Spleen (tissue), 11 donors: ENCODE data around the gene DCTN1. TPM values are rescaled to one million over a fixed set of nuclear protein-coding genes. Genes with fewer than 3 reads are reported as not detected.

Experiments used
- DNase-seq: peaks from one replicate; pipeline ENCODE4 v3.0.0-alpha.2; 2020
- H3K27ac ChIP-seq, 8 donors: fragments of 200-600 bp; sonication (generic) in 7 of 8; 1 replicate in 4 of 8; 2 replicates in 4 of 8; pipeline versions ENCODE4 v1.5.0 to v1.8.0; 2016 to 2021; ENCODE audit warnings: inconsistent platforms in 4 of 8, mild to moderate bottlenecking in 4 of 8, moderate library complexity in 1 of 8
- H3K27me3 ChIP-seq, 7 donors: fragments of 200-600 bp; sonication (generic) in 6 of 7; replicated peaks in 1 of 7; 1 replicate in 4 of 7; 2 replicates in 3 of 7; pipeline versions ENCODE4 v1.5.0 to v1.8.0; 2016 to 2021; ENCODE audit warnings: inconsistent platforms in 3 of 7, mild to moderate bottlenecking in 1 of 7
- H3K36me3 ChIP-seq, 6 donors: fragments of 200-600 bp; sonication (generic) in 5 of 6; 1 replicate in 4 of 6; 2 replicates in 2 of 6; pipeline versions ENCODE4 v1.5.0 to v1.8.0; 2016 to 2021; ENCODE audit warnings: inconsistent platforms in 2 of 6
- H3K4me1 ChIP-seq, 6 donors: fragments of 200-600 bp; sonication (generic) in 5 of 6; 1 replicate in 3 of 6; 2 replicates in 3 of 6; pipeline versions ENCODE4 v1.5.0 to v1.8.0; 2016 to 2021; ENCODE audit warnings: inconsistent platforms in 3 of 6
- H3K4me3 ChIP-seq, 8 donors: fragments of 200-600 bp; sonication (generic) in 7 of 8; 1 replicate in 4 of 8; 2 replicates in 4 of 8; pipeline versions ENCODE4 v1.5.0 to v1.8.0; 2016 to 2021; ENCODE audit warnings: inconsistent platforms in 4 of 8, mild to moderate bottlenecking in 4 of 8, moderate library complexity in 2 of 8
- H3K9me3 ChIP-seq, 8 donors: fragments of 200-600 bp; sonication (generic) in 7 of 8; 1 replicate in 4 of 8; 2 replicates in 4 of 8; pipeline versions ENCODE4 v1.5.0 to v1.8.0; 2016 to 2021; ENCODE audit warnings: inconsistent platforms in 4 of 8
- POLR2A ChIP-seq, 3 donors: fragments of 450-650 bp; IDR thresholded peaks; one replicate each; pipeline ENCODE4 v1.5.1; 2017; ENCODE audit warnings: antibody characterized with exemption in 3 of 3, mild to moderate bottlenecking in 1 of 3
- POLR2AphosphoS5 ChIP-seq, 3 donors: sonication (generic); formaldehyde crosslinking; IDR thresholded peaks; one replicate each; pipeline ENCODE4 v1.5.1; 2017; ENCODE audit warnings: antibody characterized with exemption in 3 of 3
- WGBS, 5 donors: extraction: QIAGEN DNeasy Blood & Tissue Kit in 3 of 5; methylation state at CpG; one replicate each; pipeline versions ENCODE4 v1.1.5 to v1.1.7; 2013 to 2018; 5-methylcytosine and 5-hydroxymethylcytosine counted together
- intact Hi-C: fragments of 100-400 bp; cut with DNase I; formaldehyde crosslinking; loops from one replicate; pipeline ENCODE4 v1.15.0; 2023; ENCODE audit warnings: low total_unique reads
- polyA plus RNA-seq, 3 donors: library from polyadenylated mRNA; stranded (reverse); fragments of 200-250 nt; gene quantifications; one replicate each; pipeline ENCODE4 v1.2.1, GENCODE V29; 2013
- total RNA-seq, 7 donors: library from RNA; depleted of rRNA in 3 of 7; stranded (reverse); fragments of >200 nt in 3 of 7; fragmentation: NEBNext Ultra II Directional in 4 of 7; extraction: Animal tissue kit (Norgen Biotek cat#: 25700) in 4 of 7; gene quantifications; one replicate each; pipeline versions ENCODE4 v1.1.0 to v1.2.1, GENCODE V29; 2016 to 2021
- TF ChIP-seq, protein P1 (sequence below), 11 experiments: fragments of 200-600 bp in 7 of 11; fragments of 450-650 bp in 4 of 11; sonication (generic) in 4 of 11; IDR thresholded peaks in 8 of 11; conservative IDR thresholded peaks in 3 of 11; 1 replicate in 7 of 11; 2 replicates in 4 of 11; pipeline versions ENCODE4 v1.4.0 to v1.8.0; 2016 to 2021; ENCODE audit warnings: antibody characterized with exemption in 11 of 11, inconsistent platforms in 4 of 11, mild to moderate bottlenecking in 1 of 11
- donor health status: healthy with polysubstance abuse.
- donor health status: DM: no; HTN: no; CAD: no; lungs with moderate emphysema.
- donor health status: DM: no; HTN: no; CAD: no.
- donor health status: Bipolar disorder and iron deficiency.
- donor health status: healthy.
- donor health status: DM: no; HTN: no; CAD: no.
- donor health status: DM: yes; HTN: yes; CAD: no.

Gene DCTN1
- total and polyA plus RNA-seq, 10 donors: 47.8 to 113 (median 95.1) TPM

- H3K36me3 ChIP-seq: no peaks in the 10 kb centered on the region
- no peak overlapping the region for H3K4me3 ChIP-seq
- peaks cover 10 to 74% (median 55%) of the 10 kb centered on the region in 6 donors for H3K4me1 ChIP-seq
- H3K27me3 ChIP-seq: peaks cover 0 to 21% (median 0%) of the 10 kb centered on the region in 7 donors
- intact Hi-C loops: no loop called here
- no peak for DNase-seq
- TF ChIP-seq POLR2AphosphoS5 (IDR thresholded peaks at IDR 0.05) (no peak), POLR2A (IDR thresholded peaks at IDR 0.05) (no peak)
- TF ChIP-seq, protein P1, sequence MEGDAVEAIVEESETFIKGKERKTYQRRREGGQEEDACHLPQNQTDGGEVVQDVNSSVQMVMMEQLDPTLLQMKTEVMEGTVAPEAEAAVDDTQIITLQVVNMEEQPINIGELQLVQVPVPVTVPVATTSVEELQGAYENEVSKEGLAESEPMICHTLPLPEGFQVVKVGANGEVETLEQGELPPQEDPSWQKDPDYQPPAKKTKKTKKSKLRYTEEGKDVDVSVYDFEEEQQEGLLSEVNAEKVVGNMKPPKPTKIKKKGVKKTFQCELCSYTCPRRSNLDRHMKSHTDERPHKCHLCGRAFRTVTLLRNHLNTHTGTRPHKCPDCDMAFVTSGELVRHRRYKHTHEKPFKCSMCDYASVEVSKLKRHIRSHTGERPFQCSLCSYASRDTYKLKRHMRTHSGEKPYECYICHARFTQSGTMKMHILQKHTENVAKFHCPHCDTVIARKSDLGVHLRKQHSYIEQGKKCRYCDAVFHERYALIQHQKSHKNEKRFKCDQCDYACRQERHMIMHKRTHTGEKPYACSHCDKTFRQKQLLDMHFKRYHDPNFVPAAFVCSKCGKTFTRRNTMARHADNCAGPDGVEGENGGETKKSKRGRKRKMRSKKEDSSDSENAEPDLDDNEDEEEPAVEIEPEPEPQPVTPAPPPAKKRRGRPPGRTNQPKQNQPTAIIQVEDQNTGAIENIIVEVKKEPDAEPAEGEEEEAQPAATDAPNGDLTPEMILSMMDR (IDR thresholded peaks at IDR 0.05 in 8 of 11, conservative IDR thresholded peaks at IDR 0.05 in 3 of 11): no peak
- no peaks in the 10 kb centered on the region for H3K9me3 ChIP-seq
- no peak overlapping the region for H3K27ac ChIP-seq
- WGBS, 5 donors: 49 to 70% (median 60%) methylated on average over 3 of the region's 3 CpGs
Observed at GRCh38 chr2:74416778-74417177, 36.7 kb upstream of the DCTN1 start.

DNA sequence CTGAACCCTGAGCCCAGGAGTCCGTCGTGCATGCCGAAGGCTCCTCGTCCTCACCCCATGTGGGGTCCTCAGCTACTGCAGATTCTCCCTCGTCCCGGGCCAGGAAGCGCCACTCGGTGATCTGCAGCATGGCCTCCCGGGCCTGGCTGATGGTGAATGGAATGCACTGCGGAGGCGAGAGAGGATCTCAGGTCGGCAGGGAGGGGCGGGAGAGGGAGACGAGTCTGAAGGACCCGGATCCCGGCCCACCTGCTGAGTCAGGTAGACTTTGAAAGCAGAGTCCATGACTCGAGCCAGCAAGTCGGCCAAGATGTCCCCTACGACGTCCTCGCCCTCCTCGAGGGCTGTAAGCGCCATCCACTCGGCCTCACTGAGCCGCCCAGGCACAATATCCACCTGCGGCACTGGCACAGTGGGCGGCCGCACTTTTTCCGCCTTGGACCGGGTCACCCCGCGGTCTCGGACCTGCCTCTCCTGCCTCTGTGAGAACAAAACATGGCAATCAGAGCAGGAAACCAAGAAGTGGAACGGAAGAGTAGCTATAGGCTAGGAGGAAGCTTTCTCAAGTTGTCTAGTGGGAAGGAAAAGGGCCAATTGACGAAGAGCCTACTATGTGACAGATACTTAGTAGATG lies 35.8 kb upstream of the DCTN1 start:
- peaks cover 0 to 21% (median 0%) of the 10 kb centered on the region in 7 donors for H3K27me3 ChIP-seq
- peaks cover 8 to 66% (median 49%) of the 10 kb centered on the region in 6 donors for H3K4me1 ChIP-seq
- intact Hi-C loops: no loop called here
- H3K9me3 ChIP-seq: no peaks in the 10 kb centered on the region
- 47 to 64% (median 52%) methylated on average over 34 to 35 of the region's 35 CpGs for WGBS, 5 donors
- H3K4me3 ChIP-seq: peak overlapping the region; percentile 34 to 70 (median 49)
- no peak for DNase-seq
- TF ChIP-seq, protein P1 (IDR thresholded peaks at IDR 0.05 in 8 of 11, conservative IDR thresholded peaks at IDR 0.05 in 3 of 11): no peak
- TF ChIP-seq POLR2AphosphoS5 (IDR thresholded peaks at IDR 0.05) (no peak), POLR2A (IDR thresholded peaks at IDR 0.05) (no peak)
- H3K27ac ChIP-seq: peak overlapping the region in 6 of 8 donors; percentile 41 to 78 (median 71)
- H3K36me3 ChIP-seq: no peaks in the 10 kb centered on the region

DNA sequence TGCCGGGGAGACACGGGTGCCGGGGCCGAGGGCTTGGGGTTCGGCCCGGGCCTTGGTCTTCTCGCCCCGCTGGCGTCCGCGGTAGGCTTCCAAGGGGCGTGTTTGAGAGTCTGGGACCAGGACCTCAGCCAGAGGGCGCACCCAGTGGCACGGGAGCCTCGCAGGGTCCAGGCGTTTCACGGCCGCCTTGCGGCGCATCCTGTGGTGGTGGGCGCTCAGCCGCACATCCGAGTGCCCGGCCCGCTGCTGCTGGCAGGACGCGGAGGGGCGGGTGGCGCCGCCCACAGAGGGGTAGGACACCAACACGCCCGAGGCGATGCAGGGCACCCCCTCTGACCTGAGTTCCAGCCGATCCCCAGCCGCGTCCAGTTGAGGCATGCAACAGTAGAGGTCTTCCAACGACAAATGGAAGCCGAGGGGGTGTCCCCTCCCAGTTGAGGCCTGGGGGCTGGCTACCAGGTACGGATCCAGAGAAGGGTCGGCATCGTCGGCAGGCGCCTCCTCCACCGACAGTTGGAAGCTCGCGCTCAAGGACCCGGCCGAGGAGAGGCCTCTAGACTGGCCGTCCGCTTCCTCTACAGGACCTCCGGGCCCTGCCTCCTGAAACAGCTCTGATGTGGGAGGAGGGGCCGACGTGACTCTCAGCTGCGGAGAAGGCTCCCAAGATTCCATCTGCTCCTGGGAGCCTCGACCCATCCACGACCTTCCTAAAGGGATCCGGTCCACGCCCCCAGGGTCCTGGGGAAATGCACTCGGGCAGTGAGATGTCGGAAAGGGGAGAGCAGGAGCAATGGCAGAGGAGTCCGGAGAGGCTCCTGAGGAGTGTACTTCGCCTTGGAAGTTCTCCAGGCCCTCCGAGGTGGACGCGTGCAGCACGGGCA lies 35.0 kb upstream of the DCTN1 start:
- 6 to 15% (median 9%) methylated on average over 51 to 66 of the region's 66 CpGs for WGBS, 5 donors
- peak overlapping the region in 7 of 8 donors; percentile 41 to 78 (median 69) for H3K27ac ChIP-seq
- intact Hi-C loops: no loop called here

More for the DNA sequence above, 35.0 kb upstream of the DCTN1 start:
- Histone ChIP-seq H3K4me3 (peak overlapping the region; percentile 34 to 70 (median 49)), H3K4me1 (peaks cover 3 to 59% (median 42%) of the 10 kb centered on the region in 6 donors), H3K9me3 (no peaks in the 10 kb centered on the region), H3K36me3 (no peaks in the 10 kb centered on the region), H3K27me3 (peaks cover 0 to 21% (median 0%) of the 10 kb centered on the region in 7 donors)
- DNase-seq: peak; percentile 92
- TF ChIP-seq POLR2AphosphoS5 (IDR thresholded peaks at IDR 0.05): peak in 2 of 3 donors; percentile 77 to 78
- TF ChIP-seq POLR2A (IDR thresholded peaks at IDR 0.05): no peak
- TF ChIP-seq, protein P1 (IDR thresholded peaks at IDR 0.05 in 8 of 11, conservative IDR thresholded peaks at IDR 0.05 in 3 of 11): peak in 9 of 11 experiments; percentile 5 to 58 (median 45)
